Inflammatory macrophage treated with lipopolysaccharide for 4 hours (primary cell): Measurements from ENCODE around the gene RTCB.

ENCODE experiments used
- DNase-seq: peaks from one replicate; pipeline ENCODE4 v3.0.0-alpha.2; 2020

The RTCB gene

DNA sequence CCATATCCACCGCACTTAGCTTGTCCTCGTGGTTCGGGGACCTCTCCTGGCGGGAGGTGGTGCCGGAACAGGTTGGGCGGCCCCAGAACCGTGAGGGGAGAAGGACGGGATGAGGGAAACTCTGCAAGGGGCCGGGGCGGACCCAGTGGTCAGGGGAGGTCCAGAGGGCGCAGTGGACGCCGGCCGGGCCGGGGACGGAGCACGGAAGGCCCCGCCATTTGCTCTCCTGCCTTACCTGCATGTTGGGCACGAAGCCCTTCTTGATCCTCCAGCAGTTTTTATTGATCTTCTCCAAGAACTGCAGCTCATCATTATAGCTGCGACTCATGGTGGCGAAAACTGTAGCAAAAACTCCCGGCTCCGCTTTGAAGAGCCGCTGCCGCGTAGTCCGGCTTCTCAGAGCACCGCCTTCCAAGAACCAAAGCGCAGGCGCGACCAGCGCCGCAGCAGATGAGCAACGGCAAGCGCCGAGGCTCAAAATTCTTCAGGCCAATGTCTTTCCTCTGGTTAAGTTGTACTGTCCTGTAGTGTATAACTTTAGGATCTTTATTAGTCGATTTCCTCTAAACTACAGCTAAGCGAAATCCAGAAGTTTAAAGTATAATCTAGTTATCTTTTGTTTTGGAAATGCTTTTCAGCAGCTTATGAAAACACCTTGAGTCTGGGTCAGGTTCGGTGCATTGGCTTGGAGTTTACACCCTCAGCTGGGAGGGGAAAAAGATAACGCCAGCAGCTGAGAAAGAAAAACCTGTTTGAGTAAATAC lies at the start of gene RTCB:
Gene RTCB (minus strand): TSS at position 419 of the 764 bp plus-strand sequence. CDS start 91 bp downstream, at position 328.
- DNase-seq = peak; percentile 96

DNA sequence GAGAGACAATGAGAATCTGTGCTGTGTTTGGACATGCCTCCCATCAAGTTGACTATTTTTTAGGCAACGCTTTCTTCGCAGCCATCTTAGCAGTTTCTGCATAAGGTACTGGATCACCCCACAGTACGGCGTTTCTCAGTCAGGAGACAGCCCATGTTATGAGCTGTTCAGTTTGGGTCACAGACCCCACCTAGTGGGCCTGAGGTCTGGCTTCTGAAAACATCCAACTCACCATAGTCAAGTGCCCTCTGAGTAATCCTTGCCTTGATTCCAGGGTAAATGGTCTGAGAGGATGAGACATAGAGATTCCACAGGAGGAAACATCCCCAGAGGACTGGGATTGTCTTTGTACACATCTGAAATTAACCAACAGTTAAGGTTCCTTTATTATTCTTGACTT lies 45.0 kb upstream of the RTCB start:
- DNase-seq = no peak

DNA sequence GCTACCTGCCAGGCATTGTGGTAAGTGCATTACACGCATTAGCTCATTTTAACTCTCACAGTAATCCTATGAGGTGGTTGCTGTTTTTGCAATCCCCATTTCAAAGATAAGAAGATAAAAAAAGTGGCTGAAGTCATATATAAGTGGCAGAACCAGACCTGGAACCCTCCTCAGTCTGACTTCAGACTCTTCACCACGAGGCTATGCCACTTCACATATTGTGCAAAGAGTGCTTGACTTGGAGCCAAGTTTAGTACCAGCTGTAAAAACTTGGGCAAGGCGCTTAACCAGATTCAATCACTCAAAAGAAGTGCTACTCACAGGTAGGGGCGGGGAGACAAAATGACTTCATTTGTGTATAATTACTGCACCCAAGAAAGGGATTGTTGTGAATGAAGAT lies 36.9 kb upstream of the RTCB start:
- no peak for DNase-seq

DNA sequence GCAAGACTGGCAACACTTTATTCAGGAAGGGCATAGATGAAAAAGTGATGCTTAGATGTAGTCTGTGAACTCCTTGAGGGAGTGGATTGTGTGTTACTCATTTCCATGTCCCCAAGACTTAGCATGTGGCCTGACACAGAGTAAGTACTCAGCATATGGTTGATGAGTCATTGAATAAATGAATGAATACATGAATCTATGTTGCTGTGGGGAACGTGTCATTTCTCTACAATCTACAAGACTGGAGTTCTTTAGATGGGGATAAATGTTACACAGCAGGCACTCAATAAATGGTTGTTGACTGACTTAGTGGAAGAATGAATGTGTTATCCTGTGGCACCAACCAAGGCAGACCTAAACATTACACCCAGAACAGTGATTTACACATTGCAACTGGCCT lies 34.3 kb upstream of the RTCB start:
- DNase-seq = no peak

DNA sequence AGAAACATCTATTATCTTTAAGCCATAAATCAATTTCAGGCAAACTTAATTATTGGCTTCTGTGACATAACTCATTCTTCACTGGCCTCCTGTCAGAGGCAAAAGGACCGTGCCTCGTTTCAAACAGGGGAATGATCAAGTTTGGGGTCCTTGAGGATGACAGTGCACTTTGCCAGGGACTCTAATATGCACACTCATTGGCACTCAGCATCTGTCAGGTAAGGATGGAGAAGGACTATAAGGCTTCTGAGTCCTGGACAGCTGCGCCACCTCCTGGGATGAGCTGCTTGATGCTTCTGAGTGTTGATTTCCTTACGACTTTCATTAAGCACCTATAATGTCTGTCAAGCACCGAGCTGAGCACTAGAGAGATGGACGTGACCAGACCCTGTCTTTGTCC lies 32.0 kb upstream of the RTCB start:
- DNase-seq = no peak

DNA sequence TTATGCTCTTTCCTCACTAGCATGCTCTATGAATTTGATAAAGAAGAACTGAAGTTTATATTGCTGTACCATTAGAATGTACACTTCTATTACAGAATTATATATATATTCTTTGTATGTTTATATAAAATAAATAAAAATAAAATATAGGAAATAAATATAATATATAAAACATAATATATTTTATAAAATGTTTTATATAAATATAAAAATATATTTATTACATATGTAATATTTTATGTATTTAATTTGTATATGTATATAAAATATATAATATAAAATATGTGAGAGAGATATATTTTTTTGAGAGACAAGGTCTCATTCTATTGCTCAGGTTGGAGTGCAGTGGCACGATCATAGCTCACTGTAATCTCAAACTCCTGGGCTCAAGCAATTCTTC lies 18.3 kb upstream of the RTCB start:
- no peak for DNase-seq

DNA sequence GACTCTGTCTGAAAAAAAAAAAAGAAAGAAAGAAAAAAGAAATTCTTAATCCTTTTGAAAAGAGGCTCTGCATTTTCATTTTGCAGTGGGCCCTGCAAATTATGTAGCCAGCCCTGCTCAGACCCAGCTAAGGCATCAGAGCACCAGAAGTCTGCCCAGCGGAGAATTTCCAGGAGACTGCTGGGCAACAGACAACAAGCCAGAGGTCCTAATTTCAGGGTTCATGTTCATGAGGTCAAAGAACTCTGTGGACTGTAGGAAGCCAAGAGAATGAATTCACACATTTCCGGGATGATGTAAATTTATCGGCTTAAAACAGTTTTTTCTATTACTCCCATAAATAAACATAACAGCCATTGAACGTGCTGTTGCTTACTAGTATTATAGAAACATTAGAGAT lies 14.8 kb upstream of the RTCB start:
- DNase-seq = no peak

DNA sequence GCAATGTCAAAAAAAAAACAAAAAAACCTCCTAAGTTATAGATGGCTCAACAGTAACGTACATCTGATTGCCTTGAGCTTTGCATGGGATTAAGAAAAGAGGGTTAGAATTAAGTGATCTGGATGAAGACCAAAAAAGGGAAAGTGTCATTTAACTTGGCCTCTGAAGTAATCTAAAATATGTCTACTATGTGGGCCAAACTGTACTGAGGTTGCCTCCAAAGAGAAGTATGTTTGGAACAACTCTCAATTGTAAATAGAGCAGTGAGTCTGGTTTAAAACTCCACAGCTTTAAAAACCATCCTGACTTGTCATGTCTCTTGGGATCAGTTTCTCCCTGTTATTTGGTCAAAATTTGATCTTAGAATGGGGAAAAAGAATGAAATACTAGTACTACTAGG lies 11.6 kb upstream of the RTCB start:
- no peak for DNase-seq

DNA sequence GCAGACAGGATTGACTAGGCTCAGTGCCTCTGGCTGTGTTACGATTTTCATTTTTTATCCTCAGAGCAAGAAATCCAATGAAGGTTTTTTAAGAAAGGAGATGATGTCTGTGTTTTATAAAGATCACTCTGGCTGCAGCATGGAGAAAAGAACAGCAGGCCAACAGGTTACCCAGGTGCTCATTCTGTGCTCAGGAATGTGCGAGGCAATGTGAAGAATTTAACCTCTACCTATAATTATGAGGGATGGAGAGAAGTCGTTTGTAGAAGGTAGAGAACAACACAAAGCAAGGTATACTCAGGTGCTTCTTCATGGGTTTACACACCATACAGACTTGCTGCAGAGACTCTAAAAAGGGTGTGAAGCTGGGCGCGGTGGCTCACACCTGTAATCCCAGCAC lies 10.0 kb upstream of the RTCB start:
- no peak for DNase-seq

DNA sequence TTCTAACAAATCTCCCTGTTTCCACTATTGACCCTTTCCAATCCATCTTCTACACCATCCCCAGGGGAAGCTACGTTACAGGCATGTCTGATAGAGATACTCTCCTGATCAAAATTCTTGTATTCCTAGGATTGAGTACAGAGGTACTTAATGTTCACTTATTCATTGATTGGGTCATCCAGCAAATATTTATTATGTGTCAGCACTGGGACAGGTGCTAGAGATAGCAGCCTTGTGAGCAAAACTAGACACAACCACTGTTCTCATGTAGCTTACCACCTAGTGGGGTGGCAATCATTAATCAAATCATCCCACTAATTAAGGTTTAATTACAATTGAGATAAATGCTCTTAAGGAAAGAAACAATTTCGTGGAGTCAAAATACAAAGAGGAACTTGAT lies 9.4 kb upstream of the RTCB start:
- DNase-seq = no peak

DNA sequence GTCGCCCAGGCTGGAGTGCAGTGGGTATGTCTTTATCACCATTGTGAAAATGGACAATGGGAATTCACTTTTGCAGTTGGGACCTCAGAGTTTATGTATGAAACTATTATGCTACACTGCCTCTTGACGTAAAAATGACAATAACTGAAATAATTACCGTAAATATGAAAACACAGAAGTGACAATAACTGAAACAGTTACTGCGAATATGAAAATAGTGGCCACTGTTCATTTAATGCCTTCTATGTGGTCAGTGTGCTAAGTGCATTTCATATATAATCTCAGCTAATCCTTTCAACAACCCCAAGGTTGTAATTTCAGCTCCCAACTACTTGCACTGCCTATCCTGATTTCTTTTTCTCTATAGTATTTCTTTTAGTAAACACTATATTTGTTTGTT lies 5.9 kb upstream of the RTCB start:
- no peak for DNase-seq

DNA sequence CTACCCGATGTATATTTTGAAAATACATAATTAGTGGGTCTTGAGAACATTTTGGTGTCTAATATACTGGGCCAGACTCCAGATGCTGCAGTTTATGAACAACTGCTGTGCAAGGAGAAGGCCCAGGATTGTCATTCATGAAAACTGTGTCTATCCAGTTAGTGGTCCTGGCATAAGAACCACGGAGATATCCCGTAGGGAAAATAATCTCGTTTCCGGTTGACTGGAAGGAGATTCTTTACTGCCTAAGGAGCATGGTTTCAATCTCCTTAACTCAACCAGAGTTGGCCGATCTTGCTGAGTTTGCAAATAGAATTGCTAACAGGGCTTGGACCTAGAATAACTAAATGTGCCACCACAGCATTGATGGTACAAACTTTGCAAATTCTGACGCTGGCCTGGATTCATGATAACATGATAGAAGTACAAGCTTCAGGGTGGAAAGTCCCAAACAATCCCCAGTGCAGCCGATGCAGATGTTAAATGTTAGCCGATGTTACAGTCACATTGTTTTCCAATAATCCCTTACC lies 4.6 kb upstream of the RTCB start:
- DNase-seq = no peak

DNA sequence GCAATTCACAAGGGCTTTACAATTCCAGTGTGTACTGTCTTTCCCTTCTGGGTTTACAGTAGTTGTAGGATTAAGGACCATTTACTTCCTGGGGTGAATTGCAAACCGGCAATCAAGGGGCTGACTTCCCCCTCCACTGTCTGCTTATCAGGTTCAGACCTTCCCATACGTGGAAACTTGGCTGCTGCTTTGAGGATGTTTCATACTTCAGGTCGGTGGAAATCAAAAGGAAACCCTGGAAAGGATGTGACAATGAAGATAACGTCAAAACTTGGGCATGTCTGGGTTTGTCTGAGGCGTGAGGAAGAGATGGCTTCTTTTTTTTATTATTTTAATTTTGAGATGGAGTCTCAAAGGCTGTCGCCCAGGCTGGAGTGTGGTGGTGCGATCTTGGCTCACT lies 2.1 kb upstream of the RTCB start:
- no peak for DNase-seq

DNA sequence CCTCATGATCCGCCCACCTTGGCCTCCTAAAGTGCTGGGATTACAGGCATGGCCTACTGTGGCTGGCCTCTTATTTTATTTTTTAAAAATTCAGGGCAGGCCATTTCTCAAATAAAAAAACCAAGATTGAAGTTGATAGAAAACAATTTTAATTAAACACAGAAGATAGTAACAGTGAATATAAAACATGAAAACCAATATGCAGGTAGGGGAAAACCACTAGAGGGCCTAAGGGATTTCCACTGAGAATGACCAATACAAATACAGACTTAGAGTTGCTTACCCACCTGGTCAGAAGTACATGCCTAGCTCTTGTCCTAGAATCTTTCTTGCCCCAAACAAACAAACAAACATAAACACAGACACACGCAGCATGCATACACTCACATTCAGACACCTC lies 1.7 kb upstream of the RTCB start:
- DNase-seq = no peak

DNA sequence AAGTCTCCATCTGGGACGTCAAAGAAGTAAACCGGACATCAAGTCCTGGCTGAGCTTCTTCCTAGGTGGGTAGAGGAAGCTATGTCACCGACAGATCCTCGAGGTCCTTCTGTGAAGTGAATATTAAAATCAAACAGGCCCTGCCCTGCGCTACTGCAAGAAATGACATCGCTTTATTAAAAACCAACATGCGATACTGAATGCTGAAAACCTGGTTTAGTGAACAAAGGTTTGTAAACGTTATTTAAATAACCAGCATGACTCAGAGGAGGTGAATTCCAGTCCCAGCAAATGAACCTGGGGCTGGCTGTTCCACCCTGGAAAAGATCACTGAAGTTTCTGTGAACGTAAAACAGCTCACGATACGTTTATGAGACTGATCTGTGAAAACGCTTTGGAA lies 645 bp downstream of the RTCB start:
- peak; percentile 36 for DNase-seq

DNA sequence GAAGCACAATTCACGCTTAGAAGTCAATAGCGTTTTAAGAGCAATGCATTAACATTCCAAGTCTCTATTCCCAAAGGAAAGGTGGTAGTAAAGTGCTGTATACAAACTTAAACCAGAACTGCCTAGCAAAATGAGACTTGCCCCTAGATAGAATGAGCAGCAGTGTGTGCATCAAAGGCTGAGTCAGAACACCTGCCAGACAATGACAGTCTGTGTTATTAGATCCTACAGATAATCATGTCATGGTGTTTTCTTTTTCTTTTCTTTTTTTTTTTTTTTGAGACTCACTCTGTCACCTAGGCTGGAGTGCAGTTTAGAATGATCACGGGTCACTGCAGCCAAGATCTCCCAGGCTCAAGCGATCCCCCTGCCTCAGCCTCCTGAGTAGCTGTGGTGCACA lies 1.6 kb downstream of the RTCB start:
- DNase-seq = no peak

DNA sequence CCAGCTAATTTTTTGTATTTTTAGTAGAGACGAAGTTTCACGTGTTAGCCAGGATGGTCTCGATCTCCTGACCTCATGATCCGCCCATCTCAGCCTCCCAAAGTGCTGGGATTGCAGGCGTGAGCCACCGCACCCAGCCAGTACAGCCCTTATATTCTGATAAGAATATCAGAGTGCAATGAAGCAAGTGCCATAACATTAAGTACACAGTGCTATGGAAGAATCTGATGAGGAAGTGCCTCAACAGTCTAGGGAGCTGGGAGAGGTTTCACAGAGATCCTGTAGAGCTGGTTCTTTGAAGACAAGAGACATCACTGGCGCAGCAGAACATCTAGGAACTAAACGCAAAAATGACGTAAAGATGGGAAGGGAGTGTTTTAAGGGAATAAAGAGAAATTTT lies 2.1 kb downstream of the RTCB start:
- DNase-seq = peak; percentile 23

DNA sequence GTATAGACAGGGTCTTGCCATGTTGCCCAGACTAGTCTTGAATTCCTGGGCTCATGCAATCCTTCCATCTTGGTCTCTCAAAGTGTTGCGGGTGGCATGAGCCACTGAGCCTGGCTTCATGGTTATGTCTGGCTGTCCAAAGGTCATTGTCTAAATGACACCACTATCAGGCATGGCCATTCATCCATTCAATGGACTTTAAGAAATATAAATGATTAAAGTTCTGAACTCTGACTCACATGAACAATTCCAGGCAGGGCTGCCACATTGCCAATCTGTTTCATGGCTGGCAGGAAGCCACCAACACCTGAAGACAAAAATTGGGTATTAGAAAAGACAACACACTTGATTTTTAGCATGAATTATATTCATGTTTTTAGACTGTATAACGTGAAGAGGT lies 4.1 kb downstream of the RTCB start:
- no peak for DNase-seq

DNA sequence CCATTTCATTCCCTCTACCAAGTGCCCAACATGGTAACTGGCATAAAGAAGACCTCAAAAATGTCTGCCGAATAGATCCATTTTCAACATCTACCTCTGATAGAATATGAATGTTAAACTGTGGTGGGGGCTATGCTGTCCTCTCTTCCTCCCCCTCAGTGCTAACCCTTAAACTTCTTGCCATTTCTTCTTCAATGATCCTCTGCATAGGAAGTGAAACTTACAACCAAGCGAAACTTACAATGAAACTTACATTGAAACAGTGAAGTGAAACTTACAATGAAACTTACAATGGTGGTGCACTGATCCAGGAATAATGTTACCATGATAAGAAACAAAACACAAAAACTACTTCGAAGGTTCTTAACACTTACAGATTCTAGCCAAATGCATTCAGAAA lies 4.7 kb downstream of the RTCB start:
- peak; percentile 89 for DNase-seq

DNA sequence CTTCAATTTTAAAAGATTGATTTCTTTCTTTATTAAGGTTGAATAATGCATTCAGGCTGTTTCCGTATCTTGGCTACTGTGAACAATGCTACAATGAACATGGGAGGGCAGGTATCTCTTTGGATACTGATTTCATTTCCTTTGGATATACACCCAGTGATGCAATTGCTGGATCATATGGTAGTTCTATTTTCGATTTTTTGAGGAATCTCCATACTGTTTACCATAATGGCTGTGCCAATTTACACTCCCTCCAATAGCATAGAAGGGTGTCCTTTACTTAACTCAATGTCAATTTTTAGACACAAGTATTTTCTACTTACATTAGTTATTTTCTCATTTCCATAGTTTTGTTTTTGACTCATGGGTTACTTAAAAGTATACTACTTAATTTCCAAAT lies 8.0 kb downstream of the RTCB start:
- no peak for DNase-seq

DNA sequence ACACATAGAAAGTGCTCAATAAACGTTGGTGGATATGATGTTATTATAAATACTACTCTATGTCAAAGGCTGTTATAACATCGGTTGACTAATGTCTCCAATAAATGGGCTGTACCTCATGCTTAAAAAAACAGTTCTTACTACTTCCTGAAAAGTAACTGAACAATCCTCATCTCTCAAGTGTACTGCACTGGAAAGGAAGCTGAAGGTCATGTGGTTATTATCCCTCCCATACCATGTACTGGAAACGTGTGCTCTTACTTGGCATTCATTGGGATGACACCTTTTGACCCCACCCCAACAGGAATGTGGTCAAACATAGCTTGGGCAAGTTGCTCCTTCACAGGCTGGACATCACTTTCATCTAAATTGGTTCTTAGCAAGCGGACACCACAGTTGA lies 10.6 kb downstream of the RTCB start:
- no peak for DNase-seq

DNA sequence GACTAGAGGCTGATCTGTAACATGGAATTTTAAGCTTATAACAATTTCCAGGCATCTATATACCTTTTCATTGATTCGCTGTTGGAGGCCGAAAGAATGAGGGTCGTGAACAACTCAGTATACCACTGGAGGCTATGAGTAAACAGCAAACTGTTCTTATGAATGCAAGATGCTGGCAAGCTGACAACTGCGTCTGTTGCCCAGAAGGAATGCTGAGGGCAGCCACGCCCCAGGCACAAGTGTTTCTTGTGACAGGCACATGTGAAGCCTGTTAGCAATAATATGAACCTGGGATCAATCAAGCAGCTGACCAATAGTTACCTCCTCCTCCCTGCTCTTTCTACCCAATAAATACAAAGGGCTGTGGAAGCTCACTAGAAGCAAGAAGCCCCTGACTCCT lies 15.3 kb downstream of the RTCB start:
- DNase-seq = no peak

DNA sequence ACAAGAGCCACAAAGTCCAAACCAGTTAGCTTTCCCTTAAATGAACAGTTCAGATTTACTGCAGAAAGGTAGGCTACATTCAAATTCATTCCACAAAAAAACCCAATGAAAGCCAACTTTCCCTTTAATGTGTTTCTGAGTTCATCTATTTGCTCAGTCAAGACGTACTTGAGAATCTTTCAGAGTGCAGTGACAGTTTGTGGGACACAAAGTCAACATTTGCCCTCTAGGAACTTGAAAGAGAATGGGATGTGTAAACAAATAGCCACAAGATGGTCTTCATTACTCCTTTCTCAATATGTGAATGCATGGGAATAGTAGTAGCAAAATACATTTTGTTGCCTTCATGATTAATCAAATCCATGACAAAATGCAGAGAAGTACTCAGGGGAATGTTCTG lies 15.8 kb downstream of the RTCB start:
- no peak for DNase-seq

DNA sequence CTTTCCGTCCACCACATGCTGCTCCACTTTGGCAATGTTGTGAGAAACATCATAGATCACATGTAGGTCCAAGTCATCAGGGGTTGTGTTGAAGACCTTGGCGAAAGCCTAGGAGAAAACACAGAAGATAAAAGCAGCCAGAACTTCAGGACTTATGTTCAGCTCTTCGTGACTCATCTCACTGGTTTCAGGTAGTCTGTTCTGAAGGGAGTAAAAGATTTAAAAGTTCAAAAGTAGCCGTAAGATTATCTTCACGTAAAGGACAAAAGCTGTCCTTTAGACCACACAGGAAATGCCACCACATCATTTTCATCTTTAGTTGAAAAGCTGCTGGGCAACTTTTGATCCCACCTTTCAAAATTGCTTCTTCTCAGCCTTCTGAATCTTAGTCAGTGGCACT lies 16.9 kb downstream of the RTCB start:
- DNase-seq = no peak

DNA sequence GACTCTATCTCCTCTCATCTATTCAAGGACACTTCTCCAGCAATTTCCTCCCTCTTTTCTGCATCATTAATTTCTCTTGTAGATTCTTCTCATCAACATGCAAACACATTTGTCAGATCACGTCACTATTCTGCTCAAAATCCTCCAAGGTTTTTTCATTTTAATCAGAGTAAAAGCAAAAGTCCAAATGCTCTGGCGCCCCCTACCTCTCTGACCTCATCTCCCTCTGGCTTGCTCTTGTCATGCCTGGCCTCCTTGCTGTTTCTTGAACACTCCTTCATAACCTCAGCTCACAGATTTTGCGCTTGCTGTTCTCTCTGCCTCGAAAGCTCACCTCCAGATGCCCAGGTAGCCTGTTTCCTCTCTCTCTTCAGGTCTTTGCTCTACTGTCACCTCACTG lies 22.4 kb downstream of the RTCB start:
- no peak for DNase-seq
